ENCODE data around the gene DNAJC5G.

DNA sequence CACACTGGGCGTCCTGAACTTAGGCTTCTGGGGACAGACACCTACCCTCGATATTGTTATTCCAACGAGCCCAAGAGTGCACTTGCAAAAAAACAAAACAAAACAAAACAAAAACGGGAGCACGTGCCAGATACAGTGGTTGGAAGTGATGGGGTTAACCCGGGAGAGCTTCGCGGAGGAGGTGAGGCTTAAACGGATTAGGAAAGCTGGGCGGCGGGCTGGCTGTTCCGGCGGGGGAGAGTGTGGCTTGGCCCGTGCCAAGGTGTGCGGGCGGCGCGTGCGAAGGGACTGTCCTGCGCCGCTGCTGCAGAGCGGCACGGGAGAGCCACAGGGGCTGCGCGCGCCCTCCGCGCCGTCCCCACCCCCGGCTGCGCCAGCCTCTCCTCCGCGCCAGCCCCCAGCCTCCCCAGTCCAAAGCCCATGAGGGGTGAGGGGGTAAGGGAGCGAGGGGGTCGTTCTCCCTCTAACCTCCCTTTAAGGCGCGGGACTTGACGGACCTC lies 10.9 kb upstream of the DNAJC5G start:
- TF ChIP-seq POLR2A (IDR thresholded peaks at IDR 0.05; ENCODE audit: low read depth, low read length) (no peak), POLR2AphosphoS5 (IDR thresholded peaks at IDR 0.05; ENCODE audit: low read depth, low read length) (no peak), TAF1 (IDR thresholded peaks at IDR 0.05; ENCODE audit: borderline replicate concordance, low read depth, low read length) (no peak)

Data from GM12892 (cell line).